ENCODE data around the gene ECHDC3.

Gene ECHDC3

DNA sequence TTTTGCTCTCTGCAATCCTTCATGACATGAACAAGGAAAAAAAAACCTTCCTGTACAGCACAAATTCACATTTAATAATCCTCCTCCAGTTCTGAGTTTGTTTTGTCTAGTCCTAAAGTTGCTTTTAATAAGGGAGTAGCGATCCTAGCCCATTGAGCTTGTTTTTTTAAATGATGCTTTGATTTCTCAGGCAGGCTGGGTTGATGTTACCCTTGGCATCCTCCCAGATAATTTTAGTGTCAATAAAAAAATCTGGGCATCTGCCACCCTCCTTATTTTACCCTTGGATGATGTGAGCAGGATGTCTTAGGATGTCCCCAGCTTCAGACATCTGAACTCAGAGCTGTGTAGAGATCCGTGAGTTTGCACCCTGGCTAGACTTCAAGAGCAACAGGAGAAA lies 47.1 kb downstream of the ECHDC3 start:
- no peak for DNase-seq

DNA sequence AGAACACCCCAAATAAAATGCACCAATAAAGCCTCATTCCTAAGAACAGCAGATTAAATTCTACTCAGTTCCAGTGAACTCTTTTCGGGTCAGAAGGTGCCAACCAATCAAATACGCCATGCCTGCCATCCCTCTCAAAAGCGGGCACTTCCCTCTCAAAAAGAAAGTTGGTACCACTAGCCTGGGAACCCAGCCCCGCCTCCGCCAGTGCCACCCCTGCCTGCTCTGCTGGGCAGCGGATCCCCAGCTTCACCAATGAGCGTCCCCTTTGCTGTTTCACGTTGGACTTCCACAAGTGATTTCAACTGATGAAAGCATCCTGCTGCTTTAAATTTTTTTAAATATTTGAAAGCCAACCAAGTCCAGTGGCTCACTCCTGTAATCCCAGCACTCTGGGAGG lies 47.8 kb downstream of the ECHDC3 start:
- no peak for DNase-seq

DNA sequence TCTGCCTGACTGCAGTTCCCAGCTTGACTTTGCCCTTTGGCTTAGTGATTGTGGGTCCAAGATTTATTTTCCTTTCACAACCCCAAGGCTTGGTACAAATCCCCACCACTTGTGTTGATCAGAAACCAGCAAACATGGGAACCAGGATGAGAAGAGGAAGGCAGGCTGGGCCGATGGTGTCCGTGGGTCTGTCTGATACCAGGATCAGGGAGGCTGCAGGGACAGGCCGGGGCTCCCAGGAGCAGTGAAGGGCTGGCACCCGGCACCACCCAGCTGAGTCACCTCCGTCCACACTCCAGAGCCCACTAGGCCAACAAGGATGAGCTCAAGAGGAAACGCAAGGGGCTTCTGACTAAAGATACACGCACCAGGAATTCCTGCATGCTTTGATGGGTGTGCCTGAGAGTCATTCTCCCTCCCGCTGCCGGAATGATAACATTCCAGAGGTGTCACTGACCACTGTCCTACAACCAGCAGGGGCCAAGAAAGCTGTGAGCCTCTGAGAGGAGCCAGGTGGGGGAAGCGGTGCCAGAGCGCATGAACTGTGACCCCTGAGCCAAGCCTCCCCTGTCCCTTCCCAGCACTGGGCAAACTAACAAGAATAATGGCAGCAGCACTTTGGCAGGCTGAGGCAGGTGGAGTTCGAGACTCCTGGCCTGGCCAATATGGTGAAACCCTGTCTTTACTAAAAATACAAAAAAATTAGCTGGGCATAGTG lies 51.7 kb downstream of the ECHDC3 start:
- DNase-seq = no peak

DNA sequence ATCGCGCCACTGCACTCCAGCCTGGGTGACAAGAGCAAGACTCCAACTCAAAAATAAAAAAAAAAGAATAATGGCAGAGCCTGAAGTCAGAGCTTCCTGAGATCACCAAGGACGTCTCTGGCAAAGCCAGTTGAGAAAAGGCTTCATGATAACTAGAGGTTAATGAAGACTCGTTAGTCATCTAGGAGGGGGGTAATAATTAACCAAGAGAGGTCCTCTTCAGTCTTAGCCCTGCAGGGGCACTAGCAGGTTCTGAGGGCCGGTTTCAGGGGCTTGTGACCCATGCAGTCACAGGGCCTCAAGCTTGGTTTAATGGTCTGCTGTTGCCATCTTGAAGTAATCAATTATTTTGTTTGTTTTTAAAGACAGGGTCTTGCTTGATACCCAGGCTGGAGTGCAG lies 52.4 kb downstream of the ECHDC3 start:
- no peak for DNase-seq

DNA sequence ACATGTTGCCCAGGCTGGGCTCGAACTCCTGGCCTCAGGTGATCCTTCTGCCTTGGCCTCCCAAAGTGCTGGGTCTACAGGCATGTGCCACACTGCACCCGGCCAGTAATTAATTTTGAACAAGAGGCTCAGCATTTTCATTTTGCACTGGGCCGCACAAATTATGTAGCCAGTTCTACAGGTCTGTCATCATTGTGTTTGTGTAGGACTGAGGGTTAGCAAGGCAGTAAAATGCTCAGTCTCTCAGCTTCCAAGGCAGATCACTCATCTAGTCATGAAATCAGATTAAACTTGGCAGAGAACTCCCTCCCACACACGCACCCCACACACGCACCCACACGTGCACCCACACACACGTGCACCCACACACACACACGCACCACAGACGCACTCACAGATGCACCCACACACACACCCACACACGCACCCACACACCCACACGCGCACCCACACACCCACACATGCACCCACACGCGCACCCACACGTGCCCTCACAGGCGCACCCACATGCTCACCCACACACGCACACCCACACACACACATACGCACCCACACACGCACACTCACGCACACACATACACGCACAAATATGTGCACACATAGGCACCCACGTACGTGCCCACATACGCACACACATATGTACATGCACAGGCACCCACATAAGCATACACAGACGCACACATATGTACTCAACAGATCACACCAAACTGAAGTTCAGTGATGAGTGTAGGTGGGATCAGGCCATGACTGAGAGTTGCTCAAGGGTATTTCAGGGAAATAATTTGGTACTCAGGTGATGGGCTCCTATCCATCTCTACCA lies 53.1 kb downstream of the ECHDC3 start:
- DNase-seq = no peak

DNA sequence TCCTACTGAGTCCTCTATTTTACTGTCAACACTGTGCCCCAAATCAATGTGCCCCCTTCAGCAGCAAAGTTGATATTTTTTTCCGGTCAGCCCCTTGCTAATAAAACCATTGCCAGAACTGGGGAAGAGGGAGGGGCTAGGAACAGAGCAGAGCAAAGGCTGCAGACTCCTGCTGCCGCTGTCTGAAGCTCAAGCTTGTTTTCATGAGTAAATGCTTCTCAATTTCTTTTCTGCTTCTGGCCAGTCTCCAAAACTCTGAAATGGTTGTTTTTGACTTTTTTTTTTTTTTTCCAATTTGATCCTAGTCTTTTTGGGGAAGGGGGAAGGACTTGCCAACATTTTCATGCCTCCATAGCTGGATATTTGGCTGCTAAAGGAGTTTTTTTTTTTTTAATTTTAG lies 54.3 kb downstream of the ECHDC3 start:
- no peak for DNase-seq

DNA sequence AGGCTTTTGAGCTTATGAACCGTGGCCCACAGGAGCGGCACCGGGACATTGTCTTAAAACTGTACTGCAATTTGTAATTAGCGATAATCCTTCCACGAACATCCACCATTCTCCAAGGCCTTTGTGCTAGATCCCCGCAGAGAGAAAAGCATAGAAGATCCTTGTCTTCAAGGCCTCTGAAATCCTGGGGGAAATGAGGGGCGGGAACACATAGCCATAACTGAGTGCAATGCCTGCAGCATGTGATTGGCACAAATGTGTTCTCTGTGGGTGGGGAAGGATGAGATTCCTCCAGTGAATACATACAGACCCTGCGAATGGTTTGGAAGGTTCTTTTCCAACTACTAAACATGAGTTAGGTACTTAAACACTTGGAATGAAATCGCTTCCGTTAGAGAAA lies 55.1 kb downstream of the ECHDC3 start:
- no peak for DNase-seq

DNA sequence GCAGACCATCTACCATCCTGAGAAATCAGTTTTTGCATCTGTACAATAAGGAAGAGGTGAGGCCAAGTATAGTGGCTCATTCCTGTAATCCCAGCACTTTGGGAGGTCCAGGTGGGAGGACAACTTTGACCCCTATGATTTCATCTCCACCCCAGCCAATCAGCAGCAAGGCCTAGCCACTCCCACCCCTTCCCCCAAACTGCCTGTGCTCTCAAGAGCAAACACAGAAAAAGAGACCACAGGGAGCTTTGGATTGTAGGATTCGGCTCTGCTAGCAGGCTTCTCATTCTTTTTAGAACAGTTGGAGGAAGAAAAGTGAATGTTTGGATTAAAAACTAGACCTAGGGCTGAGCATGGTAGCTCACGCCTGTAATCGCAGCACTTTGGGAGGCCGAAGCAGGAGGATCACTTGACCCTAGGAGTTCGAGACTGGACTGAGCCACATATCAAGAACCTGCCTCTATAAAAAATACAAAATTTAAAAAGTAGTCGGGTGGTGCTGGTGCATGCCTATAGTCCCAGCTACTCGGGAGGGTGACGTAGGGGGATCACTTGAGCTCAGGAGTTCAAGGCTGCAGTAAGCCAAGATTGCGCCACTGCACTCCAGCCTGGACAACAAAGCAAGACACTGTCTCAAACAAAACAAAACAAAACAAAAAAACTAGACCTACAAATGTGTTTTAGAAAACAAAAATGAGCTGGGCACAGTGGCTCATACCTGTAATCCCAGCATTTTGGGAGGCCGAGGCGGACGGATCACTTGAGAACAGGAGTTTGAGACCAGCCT lies 55.9 kb downstream of the ECHDC3 start:
- no peak for DNase-seq

DNA sequence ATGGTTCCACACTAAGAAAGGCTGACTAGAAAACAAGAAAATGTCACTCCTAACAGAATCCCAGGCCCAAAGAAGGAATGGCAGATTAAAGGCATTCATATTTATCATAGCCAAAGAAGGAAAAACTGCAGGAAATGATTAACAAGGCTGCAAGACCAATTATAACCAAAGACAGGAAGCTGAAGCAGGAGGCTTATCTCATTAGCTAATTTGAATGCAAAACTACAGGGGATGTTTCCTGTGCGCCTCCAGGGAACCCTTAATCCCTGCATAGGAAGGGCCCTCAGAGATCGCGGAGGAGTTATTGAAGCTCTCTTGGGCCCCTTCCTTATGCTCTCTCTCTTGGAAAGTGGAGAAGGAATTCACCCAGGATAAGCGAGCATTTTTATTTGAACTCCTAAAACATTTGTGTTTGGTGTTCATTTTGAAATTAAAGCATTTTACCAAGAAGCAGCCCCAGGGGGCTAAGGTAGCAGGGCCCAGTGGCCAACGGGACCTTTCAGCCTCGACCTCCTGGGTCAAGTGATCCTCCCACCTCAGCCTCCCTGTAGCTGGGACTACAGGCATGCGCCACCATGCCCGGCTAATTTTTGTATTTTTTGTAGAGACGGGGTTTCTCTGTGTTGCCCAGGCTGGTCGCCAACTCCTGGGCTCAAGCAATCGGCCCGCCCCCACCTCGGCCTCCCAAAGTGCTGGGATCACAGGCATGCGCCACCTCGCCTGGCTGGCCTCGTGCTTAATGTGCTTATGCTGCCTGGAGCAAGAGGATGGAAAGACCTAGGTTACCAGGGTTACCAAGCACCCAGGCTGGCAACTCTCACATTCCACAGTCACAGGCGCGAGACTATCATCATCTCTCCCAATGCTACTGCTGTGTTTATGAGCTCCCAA lies 56.9 kb downstream of the ECHDC3 start:
- DNase-seq = no peak

DNA sequence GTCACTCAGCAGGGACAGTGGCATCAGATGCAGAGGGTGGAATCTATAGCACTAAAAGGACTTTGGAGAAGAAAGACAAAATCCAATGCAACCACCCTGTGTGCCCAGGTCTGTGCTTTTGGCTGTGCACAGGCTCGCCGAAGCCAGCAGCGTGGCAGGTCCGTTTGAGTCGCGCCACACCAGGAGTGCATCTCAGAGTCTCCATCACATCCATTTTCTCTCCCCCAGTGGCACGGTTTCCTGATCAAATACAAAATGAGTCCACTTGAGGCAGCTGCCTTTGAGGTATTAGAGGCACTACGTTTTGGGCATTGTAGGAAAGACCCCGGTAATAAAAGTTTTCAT lies 57.5 kb downstream of the ECHDC3 start:
- DNase-seq = no peak

DNA sequence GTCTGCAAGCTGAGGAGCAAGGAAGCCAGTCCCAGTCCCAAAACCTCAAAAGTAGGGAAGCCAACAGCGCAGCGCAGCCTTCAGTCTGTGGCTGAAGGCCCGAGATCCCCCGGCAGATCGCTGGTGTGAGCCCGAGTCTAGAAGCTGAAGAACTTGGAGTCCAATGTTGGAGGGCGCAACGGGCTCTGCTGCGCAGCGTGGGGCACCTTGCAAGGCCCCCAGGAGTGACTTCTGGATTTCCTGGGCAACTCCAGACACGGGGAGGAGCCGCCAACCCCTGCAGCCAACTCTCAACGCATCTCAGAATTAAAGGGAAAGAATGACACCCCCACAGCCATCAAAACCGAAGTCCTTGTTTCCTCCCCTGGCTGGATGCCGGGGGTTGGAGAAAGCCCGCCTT lies 62.2 kb downstream of the ECHDC3 start:
- no peak for DNase-seq

DNA sequence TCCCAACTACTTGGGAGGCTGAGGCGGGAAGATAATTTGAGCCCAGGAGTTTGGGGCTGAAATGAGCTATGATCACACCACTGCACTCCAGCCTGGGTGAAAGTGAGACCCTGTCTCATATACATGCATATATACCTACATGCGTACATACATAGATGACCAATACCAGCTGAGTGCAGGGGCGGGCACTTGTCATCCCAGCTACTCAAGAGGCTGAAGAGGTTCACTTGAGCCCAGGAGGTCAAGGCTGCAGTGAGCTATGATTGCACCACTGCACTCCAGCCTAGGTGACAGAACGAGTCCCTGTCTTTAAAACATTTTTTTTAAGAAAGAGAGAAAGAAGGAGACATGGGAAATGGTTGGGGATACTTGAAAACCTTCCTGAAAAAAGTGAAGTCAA lies 63.6 kb downstream of the ECHDC3 start:
- DNase-seq = no peak

DNA sequence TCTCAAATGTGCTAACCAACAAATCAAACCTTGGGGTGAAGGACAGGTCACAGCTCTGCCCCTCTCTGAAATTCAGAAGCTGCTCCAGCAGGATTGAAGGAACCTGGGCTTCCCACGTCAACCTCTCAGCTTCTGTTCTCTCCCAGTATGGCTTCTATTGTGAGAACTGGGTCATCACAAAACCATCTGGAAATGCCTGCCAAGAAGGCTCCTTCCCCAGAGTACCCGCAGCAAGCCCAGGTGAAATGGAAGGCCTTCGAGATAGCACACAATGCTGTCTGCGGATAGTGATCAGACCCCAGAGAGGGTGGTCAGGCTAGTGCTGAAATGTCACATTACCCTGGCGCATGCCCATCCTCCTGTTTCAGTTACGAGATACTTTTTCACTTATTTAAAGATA lies 64.5 kb downstream of the ECHDC3 start:
- no peak for DNase-seq

DNA sequence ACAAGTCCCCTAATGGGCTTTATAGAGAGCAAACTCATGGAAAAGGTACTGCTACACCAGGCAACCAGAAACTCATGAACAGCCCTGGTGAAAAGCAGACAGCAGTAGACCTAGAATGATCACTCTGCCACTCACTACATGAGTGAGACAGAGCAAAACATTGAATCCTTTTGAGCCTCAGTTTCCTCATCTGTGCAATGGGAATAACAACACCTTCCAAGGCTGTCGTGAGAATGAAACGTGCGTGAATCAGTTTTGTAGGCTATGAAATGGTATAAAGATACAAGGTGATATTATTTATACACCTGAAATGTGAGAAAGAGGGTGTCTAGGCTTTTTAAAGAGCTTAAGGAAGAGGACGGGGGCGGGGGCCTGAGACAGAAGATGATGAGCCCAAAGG lies 66.6 kb downstream of the ECHDC3 start:
- no peak for DNase-seq

DNA sequence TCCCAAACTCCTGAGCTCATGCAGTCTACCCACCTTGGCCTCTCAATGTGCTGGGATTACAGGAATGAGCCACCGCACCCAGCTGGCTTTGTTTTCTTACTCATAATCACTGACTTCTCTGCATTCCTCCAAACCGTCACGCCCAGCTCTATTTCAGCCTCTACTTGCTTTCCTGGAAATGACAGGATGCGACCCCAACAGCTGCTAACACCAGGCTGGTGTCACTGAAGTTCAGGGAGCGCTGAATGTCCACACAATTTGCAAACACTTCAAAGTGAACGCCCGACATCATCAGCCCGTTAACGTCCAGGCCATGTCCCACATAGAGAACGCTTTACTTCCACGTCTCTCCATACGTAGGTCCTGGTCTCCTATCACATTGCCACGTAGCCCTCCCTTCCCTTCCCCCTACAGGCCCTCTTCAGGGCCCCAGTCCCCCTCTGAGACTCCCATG lies 68.2 kb downstream of the ECHDC3 start:
- no peak for DNase-seq

DNA sequence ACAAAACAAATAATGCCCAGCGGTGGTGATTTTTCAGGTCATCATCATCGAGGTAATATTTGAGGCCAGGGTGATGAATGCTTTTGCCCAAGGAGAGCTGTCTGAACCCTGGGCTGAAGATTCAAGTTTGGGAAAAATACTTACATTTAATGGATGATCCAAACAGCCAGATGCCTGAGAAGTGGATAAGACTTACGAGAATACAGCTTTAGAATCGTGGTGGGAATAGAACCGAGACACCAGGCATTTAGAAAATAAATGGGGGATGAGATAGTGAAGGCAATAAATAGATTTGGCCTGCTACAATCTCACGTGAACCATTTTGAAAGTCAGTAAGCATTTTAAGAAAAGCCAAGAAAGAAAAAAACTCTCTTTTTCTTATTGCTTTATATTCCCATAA lies 68.8 kb downstream of the ECHDC3 start:
- DNase-seq = no peak

DNA sequence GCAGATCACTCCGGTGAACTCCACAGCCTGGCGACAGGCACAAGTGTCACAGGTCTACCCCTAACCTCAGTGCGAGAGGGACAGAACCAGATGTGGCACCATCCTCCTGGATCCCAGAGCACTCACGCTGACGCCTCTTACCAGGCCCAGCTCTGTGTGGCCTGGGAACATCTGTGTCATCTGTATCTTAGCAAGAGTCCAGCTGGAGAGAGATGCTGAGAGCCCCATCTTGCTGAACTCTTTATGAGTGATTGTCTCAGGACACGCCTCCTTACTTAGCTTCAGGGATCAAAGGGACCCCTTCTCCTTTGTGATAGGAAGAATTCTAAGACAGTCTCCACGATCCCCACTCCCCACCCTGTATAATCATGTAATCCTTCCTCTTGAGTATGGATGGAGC lies 71.0 kb downstream of the ECHDC3 start:
- no peak for DNase-seq

Data from NCI-H1105 (cell line).